GM18867 (cell line): ENCODE data around the gene CEP41.

Experiments used
- ATAC-seq: cut with Tn5 transposase; IDR thresholded peaks from one replicate; pipeline ENCODE4 v1.9.1; 2021; ENCODE audit warnings: mild to moderate bottlenecking, moderate library complexity; ENCODE audit not compliant: unreplicated experiment

The CEP41 gene

DNA sequence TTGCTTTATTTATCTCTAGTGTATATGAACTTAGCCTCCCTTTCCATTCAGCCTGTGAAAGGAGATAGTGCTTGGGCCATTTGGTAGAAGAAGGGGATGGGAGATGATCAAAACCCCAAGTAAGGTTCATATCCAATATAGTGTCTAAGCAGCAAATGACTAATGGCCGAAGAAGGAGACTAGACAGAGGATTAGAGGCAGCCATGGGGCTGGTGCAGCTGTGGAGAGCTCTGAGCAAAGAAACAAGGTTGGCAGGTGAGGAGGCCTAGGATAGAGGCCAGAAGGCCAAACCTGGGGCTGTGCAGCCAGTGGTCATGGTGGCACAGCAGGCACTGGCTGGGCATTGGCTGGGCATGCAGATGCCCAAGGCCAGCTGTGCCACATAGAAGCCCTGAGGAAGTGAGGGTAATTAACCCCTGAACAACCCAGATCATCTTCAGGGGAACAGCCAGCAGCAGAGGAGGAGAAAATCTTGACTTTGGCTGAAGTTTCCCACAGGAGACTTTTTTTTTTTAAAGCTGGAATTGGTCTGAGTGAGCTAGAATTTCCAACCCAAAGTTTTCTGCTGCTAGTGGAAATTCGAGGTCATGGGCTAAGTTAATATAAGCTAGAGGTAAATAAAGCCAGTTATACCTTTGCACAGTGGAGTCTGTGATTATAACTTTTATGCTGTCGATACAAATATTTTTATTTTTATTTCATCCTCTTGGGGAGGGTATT is 70.8 kb downstream of the CEP41 start:
- no peak for ATAC-seq

DNA sequence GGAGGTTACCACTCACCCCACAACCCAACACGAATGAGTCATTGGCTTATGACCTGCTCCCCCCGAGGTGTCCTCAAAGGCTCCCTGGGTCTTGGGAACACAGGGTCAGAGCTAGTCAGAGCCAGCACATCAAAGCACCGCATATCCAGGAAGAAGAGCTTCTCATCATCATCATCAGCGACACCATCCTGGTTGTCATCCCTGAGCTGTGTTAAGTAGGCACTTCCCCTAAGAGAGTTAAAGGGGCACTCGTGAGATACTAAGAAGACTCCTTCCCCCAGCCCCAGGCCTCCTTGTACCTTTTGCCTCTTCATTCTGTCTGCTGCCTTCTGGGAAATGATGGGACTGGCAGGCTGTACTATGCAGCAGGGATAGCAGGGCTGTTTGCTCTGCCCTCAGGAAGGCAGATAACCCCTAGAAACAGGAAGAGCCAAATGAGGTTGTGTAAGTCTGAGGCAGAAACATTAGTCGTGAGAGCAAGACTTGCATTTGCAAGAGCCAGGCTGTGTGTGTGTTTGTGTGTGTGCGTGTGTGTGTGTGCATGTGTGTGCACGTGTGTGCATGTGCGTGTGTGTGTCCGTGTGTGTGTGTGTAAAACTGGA is 71.6 kb downstream of the CEP41 start:
- ATAC-seq: no peak

DNA sequence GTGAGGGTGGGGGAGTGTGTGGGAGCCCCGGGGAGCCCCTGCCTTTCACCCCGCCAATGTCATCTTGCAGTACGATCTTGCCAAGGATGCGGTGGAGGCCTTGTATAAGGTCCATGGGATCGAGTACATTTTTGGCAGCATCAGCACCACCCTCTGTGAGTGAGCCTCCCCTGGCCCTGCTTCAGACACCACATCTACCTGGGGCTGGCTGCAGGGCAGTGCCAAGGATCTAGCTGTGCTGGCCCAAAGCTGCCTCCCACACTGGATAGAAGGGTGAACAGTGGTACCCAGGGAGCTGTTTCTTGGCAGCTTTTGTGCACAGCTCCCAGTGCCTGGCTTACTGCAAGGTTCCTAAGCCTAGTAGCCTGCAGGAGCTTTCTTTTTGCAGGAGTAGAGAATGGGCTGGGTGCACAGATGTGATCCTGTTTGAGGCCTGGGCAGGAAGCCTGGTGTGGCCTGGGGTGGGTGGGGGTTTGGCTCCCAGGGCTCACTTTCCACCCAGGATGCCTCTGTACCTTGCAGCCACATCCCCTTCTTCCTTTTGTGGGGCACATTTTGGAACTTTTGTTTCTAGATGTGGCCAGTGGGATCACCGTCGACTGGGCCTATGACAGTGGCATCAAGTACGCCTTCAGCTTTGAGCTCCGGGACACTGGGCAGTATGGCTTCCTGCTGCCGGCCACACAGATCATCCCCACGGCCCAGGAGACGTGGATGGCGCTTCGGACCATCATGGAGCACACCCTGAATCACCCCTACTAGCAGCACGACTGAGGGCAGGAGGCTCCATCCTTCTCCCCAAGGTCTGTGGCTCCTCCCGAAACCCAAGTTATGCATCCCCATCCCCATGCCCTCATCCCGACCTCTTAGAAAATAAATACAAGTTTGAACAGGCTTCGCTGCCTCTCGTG is 72.7 kb downstream of the CEP41 start:
- ATAC-seq: no peak

DNA sequence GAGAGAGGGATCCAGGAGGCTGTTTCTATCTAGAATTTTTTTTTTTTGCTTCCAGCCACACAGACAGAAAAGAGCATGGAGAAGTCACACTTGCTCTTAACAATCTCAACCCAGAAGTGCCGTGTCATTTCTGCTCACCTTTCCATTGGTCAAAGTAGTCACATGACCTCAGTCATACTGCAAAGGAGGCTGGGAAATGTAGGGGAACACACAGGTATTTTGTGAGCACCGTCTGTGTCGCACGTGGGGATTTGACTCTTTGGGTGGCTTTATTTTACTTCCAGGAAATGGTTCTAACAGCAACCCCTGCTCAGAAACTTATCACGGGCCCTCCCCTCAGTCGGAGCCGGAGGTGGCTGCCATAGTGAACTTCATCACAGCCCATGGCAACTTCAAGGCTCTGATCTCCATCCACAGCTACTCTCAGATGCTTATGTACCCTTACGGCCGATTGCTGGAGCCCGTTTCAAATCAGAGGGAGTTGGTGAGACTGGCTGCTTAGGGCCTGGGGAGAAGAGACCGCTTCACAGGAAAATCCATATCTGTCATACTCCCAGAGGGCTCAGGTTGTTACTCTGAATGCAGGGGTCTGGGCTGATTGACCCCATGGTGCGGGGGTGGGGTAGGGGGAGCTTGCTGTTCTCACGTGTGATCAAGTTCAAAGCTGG is 73.6 kb downstream of the CEP41 start:
- ATAC-seq: no peak

DNA sequence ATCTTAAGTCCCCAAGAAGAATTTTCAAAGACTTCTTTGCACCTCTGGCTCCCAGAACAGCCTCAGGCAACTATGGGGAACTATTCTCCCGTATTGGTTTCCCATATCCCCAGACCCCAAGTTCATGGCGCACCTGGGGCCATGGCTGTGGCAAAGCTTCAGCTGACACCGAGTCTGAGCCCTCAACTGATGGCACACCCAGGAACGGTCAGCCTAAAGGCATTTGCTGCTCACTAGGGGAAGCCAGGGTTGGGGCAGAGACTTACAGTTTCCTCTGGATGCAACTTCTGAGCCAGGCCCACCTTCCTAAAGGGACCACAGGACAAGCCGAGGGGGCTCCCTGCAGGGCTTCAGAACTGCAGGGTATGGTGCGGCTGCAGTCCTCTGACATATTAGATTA is 74.3 kb downstream of the CEP41 start:
- no peak for ATAC-seq

DNA sequence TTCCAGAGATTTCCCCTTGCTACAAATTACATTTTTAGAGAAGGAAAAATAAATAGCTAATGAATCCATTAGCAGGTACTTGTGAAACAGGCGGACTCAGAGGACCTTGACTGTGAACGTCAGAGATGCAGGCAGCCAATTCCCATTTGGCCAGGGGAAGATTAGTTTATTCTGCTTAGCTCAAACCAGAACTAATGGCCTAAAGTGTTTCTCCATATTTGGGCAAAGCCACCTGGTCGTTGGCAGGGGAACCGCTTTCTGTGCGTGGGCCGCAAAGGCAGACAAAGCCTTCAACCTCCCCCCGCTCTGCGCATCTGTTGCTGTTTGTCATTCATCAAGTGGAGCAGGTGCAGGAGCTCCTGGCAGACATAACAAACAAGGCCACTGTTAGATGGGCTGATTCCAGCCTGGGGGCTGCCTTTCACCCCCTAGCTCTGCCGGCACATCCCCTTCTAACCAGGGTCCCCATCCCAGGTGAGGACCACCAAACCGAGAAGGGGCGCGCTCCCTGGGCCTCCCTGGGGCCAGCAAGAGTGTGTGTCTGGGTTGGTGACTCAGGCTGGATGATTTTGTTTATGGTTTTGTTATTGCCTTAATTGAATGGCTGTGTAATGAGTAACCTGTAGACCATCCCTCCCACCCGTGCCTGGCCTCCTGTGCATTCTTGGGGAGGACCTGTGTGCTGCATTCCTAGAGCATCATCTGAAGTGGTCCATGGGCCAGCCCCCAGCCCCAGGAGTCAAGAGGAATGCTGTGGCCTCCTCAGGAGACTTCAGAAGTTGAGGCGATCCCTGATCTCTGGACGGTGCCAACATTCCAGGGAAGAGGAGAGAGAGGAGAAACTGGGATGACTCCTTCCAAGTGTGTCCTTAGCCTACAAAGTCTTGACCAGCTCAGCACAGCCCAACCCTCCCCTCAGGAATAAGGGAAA is 75.0 kb downstream of the CEP41 start:
- ATAC-seq: no peak

DNA sequence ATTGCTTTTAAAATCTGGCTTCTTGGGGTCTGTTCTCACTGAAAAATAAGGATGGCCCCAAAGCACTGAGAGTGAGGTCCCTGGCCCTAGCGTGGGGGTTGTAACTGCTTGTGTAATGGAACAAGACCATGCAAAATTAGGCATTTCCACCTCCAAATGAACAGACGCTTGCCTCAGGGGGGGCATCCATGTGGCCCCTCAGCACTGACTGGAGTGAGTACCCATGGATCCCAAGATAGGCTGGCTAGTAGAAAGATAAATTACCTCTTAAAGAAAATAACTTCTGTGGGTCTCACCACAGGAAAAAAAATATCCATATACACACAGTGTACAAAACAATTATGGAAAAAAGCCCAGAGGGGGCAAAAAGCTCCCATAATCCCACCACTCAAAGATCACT is 75.7 kb downstream of the CEP41 start:
- no peak for ATAC-seq

DNA sequence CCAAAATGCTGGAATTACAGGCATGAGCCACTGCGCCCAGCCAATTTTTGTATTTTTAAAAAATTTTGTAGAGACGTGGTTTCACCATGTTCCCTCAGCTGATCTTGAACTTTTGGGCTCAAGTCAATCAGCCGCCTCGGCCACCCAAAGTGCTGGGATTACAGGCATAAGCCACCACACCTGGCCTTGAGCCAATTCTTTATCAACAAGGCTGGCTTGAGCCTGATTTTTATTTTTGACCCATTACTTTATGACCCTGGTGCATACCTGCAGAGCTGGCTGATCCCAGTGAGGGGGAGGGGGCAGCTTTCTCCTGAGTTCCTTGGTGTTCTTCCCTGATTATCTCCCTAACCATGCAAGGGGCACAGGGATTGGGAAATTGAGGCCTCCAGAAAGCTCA is 76.4 kb downstream of the CEP41 start:
- ATAC-seq: no peak

DNA sequence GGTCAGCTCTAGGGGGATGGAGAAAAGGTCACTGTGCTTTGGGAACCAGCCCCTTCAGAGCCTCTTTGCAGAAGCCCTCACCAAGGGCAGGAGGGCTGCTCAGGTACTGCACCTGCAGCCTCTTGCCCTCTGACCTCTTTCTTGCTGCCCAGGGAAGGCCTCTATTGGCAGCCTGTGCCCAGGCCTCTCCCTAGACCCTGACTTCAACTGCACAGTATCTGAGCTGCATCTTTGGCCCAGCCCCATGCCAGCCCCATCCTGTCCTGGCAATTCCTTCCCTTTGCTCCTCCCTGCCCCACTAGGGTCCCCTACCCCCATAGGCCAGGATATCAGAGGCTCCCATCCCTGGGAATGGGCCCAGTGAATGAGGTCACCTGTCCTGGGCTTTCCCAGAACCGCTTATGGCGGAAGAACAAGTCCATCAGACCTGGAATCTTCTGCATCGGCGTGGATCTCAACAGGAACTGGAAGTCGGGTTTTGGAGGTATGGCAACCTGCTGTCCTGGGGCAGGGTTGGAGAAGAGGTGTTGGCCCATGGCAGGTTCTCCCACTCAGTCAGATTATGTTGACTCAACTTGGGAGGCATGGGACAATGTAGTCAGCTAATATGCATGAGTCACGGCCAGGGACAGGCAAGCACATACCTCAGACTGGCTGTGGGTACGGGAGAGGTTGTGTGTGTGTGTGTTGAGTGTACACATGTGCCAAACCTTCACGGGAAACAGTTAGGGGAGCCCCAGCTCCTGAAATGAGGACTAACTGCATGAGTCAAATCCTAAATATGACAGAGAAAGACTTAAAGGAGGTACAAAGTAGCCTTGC is 77.6 kb downstream of the CEP41 start:
- ATAC-seq: no peak

DNA sequence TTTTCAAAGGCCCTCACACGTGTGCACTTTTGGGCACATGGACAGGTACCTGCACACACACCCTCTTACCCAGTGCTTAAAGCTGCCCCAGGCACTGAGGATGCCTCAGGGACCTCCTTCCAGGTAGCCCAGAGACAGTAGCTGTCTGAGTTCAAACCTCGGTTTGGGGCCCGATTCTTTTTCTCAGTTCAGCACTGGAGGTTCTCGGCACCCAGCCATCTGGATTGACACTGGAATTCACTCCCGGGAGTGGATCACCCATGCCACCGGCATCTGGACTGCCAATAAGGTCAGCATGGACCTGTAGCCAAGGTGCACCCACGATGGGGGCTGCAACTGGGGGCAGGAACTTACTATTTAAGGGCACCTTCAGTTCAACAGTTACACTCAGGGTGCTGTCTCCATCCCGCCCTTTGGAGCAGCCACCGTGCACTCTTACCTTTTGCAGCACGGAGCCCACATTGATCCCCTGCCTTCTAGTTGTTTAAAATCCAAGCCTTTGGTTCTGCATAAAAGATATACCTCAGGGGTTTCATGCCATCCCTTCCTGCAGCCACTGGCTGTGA is 78.5 kb downstream of the CEP41 start:
- no peak for ATAC-seq

DNA sequence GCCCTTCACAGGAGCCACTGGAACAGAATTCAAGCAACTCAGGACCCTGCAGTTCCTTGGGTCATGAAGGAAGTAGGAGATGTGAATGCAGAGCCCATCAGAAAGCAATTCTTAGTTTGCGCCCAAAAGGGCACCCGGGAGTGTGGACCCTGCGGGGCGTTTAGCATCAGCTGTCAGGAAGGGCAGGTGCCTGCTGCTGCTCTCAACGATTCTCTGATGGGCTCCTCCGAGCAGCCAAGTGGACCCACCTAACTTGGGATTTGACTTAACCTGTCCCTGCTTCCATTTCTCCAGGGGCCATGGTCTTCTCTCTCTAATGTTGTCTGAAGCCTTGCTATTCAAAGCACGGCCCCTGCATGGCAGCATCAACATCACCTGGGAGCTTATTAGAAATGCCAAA is 79.1 kb downstream of the CEP41 start:
- ATAC-seq: no peak

DNA sequence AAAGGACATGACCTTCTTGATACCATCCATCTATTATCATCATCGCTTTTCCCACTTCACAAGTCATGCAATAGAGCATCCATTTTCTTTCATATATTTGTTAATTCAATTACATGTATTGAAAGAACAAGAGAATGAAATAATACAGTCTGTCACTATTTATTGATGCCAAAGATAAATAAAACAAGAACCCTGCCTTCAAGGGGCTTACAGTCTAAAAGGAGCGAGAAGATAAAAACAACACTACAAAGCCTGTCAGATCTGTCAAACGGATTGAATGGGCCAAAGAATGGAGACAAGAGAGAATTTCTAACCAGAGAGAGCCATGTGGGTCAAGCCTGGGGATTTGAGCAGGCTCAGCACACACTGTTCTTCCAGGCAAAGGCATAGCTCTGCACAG is 80.3 kb downstream of the CEP41 start:
- ATAC-seq: no peak

DNA sequence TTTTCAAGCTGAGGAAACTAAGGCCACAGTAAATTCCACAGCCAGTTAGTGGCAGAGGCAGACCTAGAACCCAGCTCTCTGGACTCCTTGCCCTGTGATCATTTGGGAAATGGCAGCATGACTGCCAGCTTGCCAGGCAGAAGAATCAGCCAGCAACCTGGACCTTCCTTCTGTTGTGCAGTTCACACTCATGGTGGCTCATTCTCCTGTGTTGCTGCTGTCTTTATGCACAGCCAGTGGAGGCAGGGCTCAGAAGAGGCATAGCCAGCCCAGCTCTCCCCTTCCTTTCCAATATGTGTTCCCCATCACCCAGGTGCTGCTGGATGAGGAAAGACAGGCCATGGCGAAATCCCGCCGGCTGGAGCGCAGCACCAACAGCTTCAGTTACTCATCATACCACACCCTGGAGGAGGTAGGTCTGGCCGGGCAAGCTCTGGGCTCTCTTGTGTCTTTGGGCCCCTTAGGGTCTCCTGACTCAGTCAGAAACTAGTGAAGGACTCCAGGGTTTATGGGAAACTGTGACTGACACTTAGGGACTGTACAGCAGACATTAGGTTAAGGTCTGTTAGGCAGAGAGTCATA is 81.4 kb downstream of the CEP41 start:
- no peak for ATAC-seq

DNA sequence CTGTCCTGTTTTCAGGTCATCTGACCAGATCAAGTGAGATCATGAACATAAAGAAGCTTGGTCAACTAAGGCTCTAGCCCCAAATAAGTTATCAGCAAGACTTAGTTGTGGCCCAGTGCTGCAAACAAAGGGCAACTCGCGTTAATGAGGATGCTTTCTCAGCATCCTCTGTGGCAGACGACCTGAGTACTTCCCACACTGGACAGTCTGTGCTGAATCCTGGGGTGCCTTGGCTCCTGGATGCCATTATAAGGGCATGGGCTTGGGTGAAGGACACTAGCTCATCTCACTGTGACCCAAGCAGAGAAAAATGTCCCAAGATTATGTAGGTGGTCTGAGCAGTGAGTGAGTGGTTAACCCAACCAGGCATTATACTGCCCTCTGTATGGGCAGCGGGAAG is 82.3 kb downstream of the CEP41 start:
- no peak for ATAC-seq

DNA sequence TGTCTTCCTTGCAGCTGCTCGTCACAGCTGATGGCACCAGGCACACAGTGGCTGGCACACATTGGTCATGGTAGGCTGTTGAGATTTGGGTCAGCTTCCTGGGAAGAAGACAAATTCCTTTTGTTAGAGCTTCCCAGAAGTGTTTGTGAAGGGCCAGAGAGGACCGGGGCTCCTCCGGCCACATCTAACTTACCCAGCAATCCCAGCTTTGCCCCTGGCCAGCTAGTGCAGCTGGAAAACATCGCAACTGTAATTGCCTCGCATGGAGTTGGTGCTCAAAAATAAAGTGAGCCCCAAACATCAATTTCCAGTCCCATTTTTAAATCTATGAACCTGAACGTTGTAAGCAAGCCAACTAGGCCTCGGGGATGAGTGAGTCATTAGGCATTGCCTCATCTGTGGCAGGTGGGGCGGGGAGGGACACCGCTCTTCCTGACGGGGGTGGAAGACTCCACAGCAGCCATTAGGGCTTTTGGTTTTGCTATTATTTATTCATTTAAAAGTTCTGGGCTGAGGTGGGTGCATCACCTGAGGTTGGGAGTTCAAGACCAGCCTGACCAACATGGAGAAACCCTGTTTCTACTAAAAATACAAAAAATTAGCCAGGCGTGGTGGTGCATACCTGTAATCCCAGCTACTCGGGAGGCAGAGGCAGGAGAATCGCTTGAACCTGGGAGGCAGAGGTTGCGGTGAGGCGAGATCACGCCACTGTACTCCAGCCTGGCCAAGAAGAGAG is 83.8 kb downstream of the CEP41 start:
- ATAC-seq: no peak

DNA sequence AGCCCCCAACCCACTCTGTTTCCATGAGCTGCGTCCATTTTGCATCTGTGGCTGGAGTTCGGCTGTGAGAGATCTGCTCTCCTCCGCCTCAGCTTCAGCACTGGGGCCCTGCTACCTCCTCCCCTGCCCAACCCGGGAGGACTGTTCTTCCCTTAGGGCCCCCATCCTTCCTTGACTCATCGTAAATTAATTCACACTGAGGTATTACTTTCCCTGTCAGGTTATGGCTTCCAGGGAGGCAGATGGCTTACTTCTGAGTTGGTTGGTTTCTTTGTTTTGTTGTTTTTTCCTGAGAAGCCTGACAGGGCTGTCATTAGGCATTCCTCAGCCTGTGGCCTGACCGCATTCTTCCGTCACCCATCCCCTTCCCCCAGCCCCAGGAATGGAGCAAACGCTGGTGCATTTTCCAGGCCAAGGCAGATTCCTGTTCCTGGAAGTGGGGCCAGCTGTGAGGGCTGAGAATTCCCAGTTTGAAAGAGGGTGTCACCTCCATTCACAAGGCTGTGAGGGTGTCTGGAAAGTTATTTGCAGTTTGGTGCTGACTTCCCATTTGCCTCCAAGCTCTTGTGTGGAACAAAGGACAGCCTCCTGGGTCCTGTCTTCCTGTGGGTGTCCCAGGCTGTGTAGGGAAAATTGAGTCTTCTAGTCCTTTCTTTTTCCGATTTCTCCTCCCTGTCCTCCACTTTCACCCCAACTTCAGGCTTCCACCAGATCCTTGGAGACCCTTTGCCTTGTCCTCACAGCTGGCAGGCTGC is 84.5 kb downstream of the CEP41 start:
- ATAC-seq: no peak

DNA sequence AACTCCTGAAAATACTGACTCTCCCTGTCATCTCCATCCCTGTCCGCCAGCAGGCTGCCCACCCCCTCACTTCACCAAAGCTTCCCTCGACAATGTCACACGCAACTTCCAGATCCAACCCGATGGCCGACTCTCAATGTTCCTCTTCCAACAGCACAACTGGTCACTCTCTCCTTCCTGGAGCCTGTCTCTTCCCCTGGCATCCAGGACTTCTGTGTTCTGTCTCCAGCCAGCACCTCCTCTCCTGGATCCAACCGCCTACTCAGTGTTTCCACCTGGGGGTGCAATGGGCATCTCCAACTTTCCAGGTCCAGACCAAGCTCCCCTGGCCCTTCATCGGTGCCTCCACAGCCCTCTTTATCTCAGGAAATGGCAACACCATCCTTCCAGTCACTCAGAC is 87.6 kb downstream of the CEP41 start:
- ATAC-seq: no peak
